Parathyroid adenoma (tissue), 2 donors: ENCODE measurements around the gene ZGRF1.
"Not testable (repeated sequence)": the region's sequence is repeated elsewhere in the genome, so short reads cannot be mapped to it uniquely, and the experiment has no call there.

Source experiments
- H2AFZ ChIP-seq: fragments of 300-600 bp; sonication (generic); one replicate; pipeline ENCODE4 v1.7.0; 2017; ENCODE audit warnings: antibody characterized with exemption, mild to moderate bottlenecking
- H3K27ac ChIP-seq: fragments of 300-600 bp; sonication (generic); one replicate; pipeline ENCODE4 v1.7.0; 2017
- H3K27me3 ChIP-seq: fragments of 300-600 bp; sonication (generic); one replicate; pipeline ENCODE4 v1.7.0; 2017; ENCODE audit warnings: low read length; ENCODE audit not compliant: control insufficient read depth, insufficient read depth
- H3K36me3 ChIP-seq: fragments of 300-600 bp; sonication (generic); one replicate; pipeline ENCODE4 v1.7.0; 2017; ENCODE audit warnings: low read length; ENCODE audit not compliant: control insufficient read depth, insufficient read depth
- H3K4me1 ChIP-seq: fragments of 300-600 bp; sonication (generic); one replicate; pipeline ENCODE4 v1.7.0; 2017; ENCODE audit warnings: control low read depth
- H3K4me2 ChIP-seq: fragments of 300-600 bp; sonication (generic); one replicate; pipeline ENCODE4 v1.7.0; 2017; ENCODE audit warnings: low read length
- H3K4me3 ChIP-seq: fragments of 300-600 bp; sonication (generic); one replicate; pipeline ENCODE4 v1.7.0; 2017; ENCODE audit warnings: low read depth, low read length
- H3K79me2 ChIP-seq: fragments of 300-600 bp; sonication (generic); one replicate; pipeline ENCODE4 v1.7.0; 2017; ENCODE audit warnings: control low read depth
- H3K9ac ChIP-seq: fragments of 300-600 bp; sonication (generic); one replicate; pipeline ENCODE4 v1.7.0; 2017; ENCODE audit warnings: mild to moderate bottlenecking
- H3K9me3 ChIP-seq: fragments of 300-600 bp; sonication (generic); one replicate; pipeline ENCODE4 v1.7.0; 2017; ENCODE audit warnings: low read length; ENCODE audit not compliant: control insufficient read depth
- CTCF ChIP-seq: fragments of 300-600 bp; sonication (generic); IDR thresholded peaks from one replicate; pipeline ENCODE4 v1.7.0; 2017; ENCODE audit warnings: antibody characterized with exemption, mild to moderate bottlenecking
- donor health status: primary hyperparathyroidism.

ZGRF1 gene

GRCh38 chr4:112645541-112646329 lies 9.0 kb upstream of the ZGRF1 start:
- Histone ChIP-seq H3K4me2 (no peak overlapping the region), H3K4me3 (no peak overlapping the region), H3K27ac (no peak overlapping the region), H3K9me3 (no peaks in the 10 kb centered on the region), H3K4me1 (no peaks in the 10 kb centered on the region), H2AFZ (no peak overlapping the region), H3K9ac (no peak overlapping the region), H3K27me3 (no peaks in the 10 kb centered on the region), H3K36me3 (no peaks in the 10 kb centered on the region), H3K79me2 (peaks cover 2% of the 10 kb centered on the region)
- TF ChIP-seq CTCF = no peak

GRCh38 chr4:112644595-112645535 lies 8.2 kb upstream of the ZGRF1 start:
- not testable (repeated sequence) for H3K36me3 ChIP-seq, H3K9me3 ChIP-seq, H3K4me3 ChIP-seq

GRCh38 chr4:112642526-112642925 lies 5.8 kb upstream of the ZGRF1 start:
- no peak for TF ChIP-seq CTCF

More at GRCh38 chr4:112644595-112645535, 8.2 kb upstream of the ZGRF1 start:
- not testable (repeated sequence) for H3K9ac ChIP-seq, H3K27ac ChIP-seq, H3K79me2 ChIP-seq, H3K4me2 ChIP-seq, H3K4me1 ChIP-seq, H2AFZ ChIP-seq, H3K27me3 ChIP-seq

GRCh38 chr4:112637552-112637866 lies 800 bp upstream of the ZGRF1 start:
- H3K4me3 ChIP-seq = peak overlapping the region; percentile 70
- H3K9ac ChIP-seq = no peak overlapping the region
- H3K27me3 ChIP-seq = no peaks in the 10 kb centered on the region
- no peaks in the 10 kb centered on the region for H3K36me3 ChIP-seq
- H2AFZ ChIP-seq = peak overlapping the region; percentile 92
- H3K9me3 ChIP-seq = no peaks in the 10 kb centered on the region
- H3K4me2 ChIP-seq = peak overlapping the region; percentile 59
- no peaks in the 10 kb centered on the region for H3K4me1 ChIP-seq
- peaks cover 5% of the 10 kb centered on the region for H3K79me2 ChIP-seq
- H3K27ac ChIP-seq = peak overlapping the region; percentile 97
- TF ChIP-seq CTCF = no peak

More at GRCh38 chr4:112642526-112642925, 5.8 kb upstream of the ZGRF1 start:
- Histone ChIP-seq H3K27me3 (no peaks in the 10 kb centered on the region), H3K4me2 (no peak overlapping the region), H3K9ac (no peak overlapping the region), H3K4me3 (no peak overlapping the region), H2AFZ (no peak overlapping the region), H3K79me2 (peaks cover 5% of the 10 kb centered on the region), H3K27ac (no peak overlapping the region), H3K9me3 (no peaks in the 10 kb centered on the region), H3K36me3 (no peaks in the 10 kb centered on the region), H3K4me1 (no peaks in the 10 kb centered on the region)

- Histone ChIP-seq H3K9ac (no peak overlapping the region), H3K27me3 (no peaks in the 10 kb centered on the region), H3K9me3 (no peaks in the 10 kb centered on the region), H3K4me2 (no peak overlapping the region), H3K36me3 (no peaks in the 10 kb centered on the region), H3K27ac (no peak overlapping the region), H3K4me1 (no peaks in the 10 kb centered on the region), H3K4me3 (no peak overlapping the region), H3K79me2 (no peaks in the 10 kb centered on the region), H2AFZ (no peak overlapping the region)
- peak; percentile 33 for TF ChIP-seq CTCF
Measured at GRCh38 chr4:112633477-112634235, 3.1 kb downstream of the ZGRF1 start.
